HG02642 (cell line): ENCODE results near the gene CD6.

Experiments used
- ATAC-seq: cut with Tn5 transposase; IDR thresholded peaks from one replicate; pipeline ENCODE4 v1.9.1; 2021; ENCODE audit warnings: mild to moderate bottlenecking; ENCODE audit not compliant: unreplicated experiment, poor library complexity

The CD6 gene

GRCh38 chr11:61067782-61068446, 96.4 kb downstream of the CD6 start:
- ATAC-seq = no peak

GRCh38 chr11:61068581-61068980, 97.1 kb downstream of the CD6 start:
- ATAC-seq = no peak

GRCh38 chr11:61069427-61069826, 97.9 kb downstream of the CD6 start:
- no peak for ATAC-seq
